Activated B cell treated with CpG ODN at 0.5 μM for 24 hours (primary cell): Measurements from ENCODE around the gene MESP2. TPM values are rescaled to one million over a fixed set of nuclear protein-coding genes. Genes with fewer than 3 reads are reported as not detected.

ENCODE experiments used
- ATAC-seq: fragments of 200-7000 bp; cut with Tn5 transposase; one replicate; pipeline ENCODE4 v1.10.0; 2021; ENCODE audit warnings: low read depth, mild to moderate bottlenecking, moderate library complexity
- CTCF ChIA-PET: fragments of 350-600 bp; sonication (Branson Sonifier 250); formaldehyde crosslinking; loops from one replicate; lab custom pipeline; 2021; ENCODE audit warnings: antibody characterized with exemption; lab: Charles Lee
- POLR2A ChIA-PET: fragments of 350-600 bp; sonication (Branson Sonifier 250); formaldehyde crosslinking; loops from one replicate; lab custom pipeline; 2021; ENCODE audit warnings: antibody characterized with exemption; lab: Charles Lee
- DNase-seq: peaks from one replicate; pipeline ENCODE4 v3.0.0; 2022
- H3K27ac Mint-ChIP-seq: one replicate; pipeline ENCODE4 v1.8.0; 2020; ENCODE audit warnings: mixed read lengths
- H3K27me3 Mint-ChIP-seq: one replicate; pipeline ENCODE4 v1.8.0; 2021; ENCODE audit warnings: mixed read lengths
- H3K36me3 Mint-ChIP-seq: one replicate; pipeline ENCODE4 v1.8.0; 2021; ENCODE audit warnings: low read depth, mixed read lengths
- H3K4me1 Mint-ChIP-seq: one replicate; pipeline ENCODE4 v1.8.0; 2021; ENCODE audit warnings: mixed read lengths
- H3K4me3 Mint-ChIP-seq: one replicate; pipeline ENCODE4 v1.8.0; 2020; ENCODE audit warnings: mild to moderate bottlenecking, mixed read lengths
- H3K9me3 Mint-ChIP-seq: one replicate; pipeline ENCODE4 v1.8.0; 2020; ENCODE audit warnings: mixed read lengths
- CTCF ChIP-seq: fragments of 200-600 bp; IDR thresholded peaks from one replicate; pipeline ENCODE4 v1.8.0; 2022; ENCODE audit warnings: antibody characterized with exemption, mild to moderate bottlenecking
- intact Hi-C: fragments of 100-400 bp; cut with micrococcal nuclease; formaldehyde crosslinking; loops from one replicate; pipeline ENCODE4 v1.15.1; 2024
- total RNA-seq: library from RNA; stranded (reverse); gene quantifications from 2 replicates; pipeline ENCODE4 v1.2.3, GENCODE V29; 2022

The MESP2 gene
- total RNA-seq, 1 donor from 2014 or later = 0.40 TPM

GRCh38 chr15:89802231-89802928 is 26.2 kb downstream of the MESP2 start:
- ChIA-PET CTCF (no interaction called here), POLR2A (interaction anchor here (0.6 kb wide), 1 partner anchor 585 kb away, joined by 3 read pairs; no protein-coding TSS in a partner anchor)
- DNase-seq = no peak
- ATAC-seq = no peak
- H3K36me3 Mint-ChIP-seq = no peaks in the 10 kb centered on the region
- H3K4me1 Mint-ChIP-seq = peaks cover 15% of the 10 kb centered on the region
- intact Hi-C loops = no loop called here
- no peaks in the 10 kb centered on the region for H3K9me3 Mint-ChIP-seq
- H3K4me3 Mint-ChIP-seq = no peak overlapping the region
- TF ChIP-seq CTCF = no peak
- peaks cover 5% of the 10 kb centered on the region for H3K27me3 Mint-ChIP-seq
- H3K27ac Mint-ChIP-seq = no peak overlapping the region

GRCh38 chr15:89802986-89803824 is 27.1 kb downstream of the MESP2 start:
- Mint-ChIP-seq H3K4me3 (no peak overlapping the region), H3K36me3 (no peaks in the 10 kb centered on the region), H3K27me3 (peaks cover 5% of the 10 kb centered on the region), H3K4me1 (peaks cover 15% of the 10 kb centered on the region), H3K9me3 (no peaks in the 10 kb centered on the region), H3K27ac (no peak overlapping the region)
- ChIA-PET POLR2A (interaction anchor here (0.6 kb wide), 1 partner anchor 584 kb away, joined by 3 read pairs; no protein-coding TSS in a partner anchor), CTCF (no interaction called here)
- DNase-seq (no peak), ATAC-seq (no peak)
- intact Hi-C loops = no loop called here
- no peak for TF ChIP-seq CTCF

- POLR2A ChIA-PET = no interaction called here
Observed at GRCh38 chr15:89803941-89804800, 28.0 kb downstream of the MESP2 start.

GRCh38 chr15:89805241-89806209 is 29.4 kb downstream of the MESP2 start:
- Mint-ChIP-seq H3K36me3 (no peaks in the 10 kb centered on the region), H3K9me3 (no peaks in the 10 kb centered on the region), H3K27me3 (peaks cover 7% of the 10 kb centered on the region), H3K4me3 (no peak overlapping the region), H3K4me1 (no peaks in the 10 kb centered on the region), H3K27ac (no peak overlapping the region)
- POLR2A ChIA-PET = no interaction called here
- DNase-seq = no peak
- intact Hi-C loops = no loop called here
- CTCF ChIA-PET = no interaction called here
- ATAC-seq = no peak
- no peak for TF ChIP-seq CTCF

More at GRCh38 chr15:89803941-89804800, 28.0 kb downstream of the MESP2 start:
- DNase-seq (no peak), ATAC-seq (no peak)
- no peak for TF ChIP-seq CTCF
- Mint-ChIP-seq H3K27ac (no peak overlapping the region), H3K36me3 (no peaks in the 10 kb centered on the region), H3K27me3 (peaks cover 5% of the 10 kb centered on the region), H3K9me3 (no peaks in the 10 kb centered on the region), H3K4me3 (no peak overlapping the region), H3K4me1 (peaks cover 11% of the 10 kb centered on the region)
- CTCF ChIA-PET = no interaction called here
- intact Hi-C loops = no loop called here
